Suppressor macrophage treated with lipopolysaccharide for 1 hour (primary cell): Measurements from ENCODE around the gene RPIA.
"Not testable (repeated sequence)": the region's sequence is repeated elsewhere in the genome, so short reads cannot be mapped to it uniquely, and the experiment has no call there.

Experiments used
- DNase-seq, 3 donors: peaks; one replicate each; pipeline ENCODE4 v3.0.0-alpha.2; 2020 to 2022

The RPIA gene

GRCh38 chr2:88795932-88796331 lies 104.5 kb downstream of the RPIA start:
- not testable (repeated sequence) for DNase-seq

- not testable (repeated sequence) for DNase-seq
These were observed 105.0 kb downstream of the RPIA start for GRCh38 chr2:88796523-88796922.

GRCh38 chr2:88797164-88797563 lies 105.7 kb downstream of the RPIA start:
- not testable (repeated sequence) for DNase-seq
